ENCODE results near the gene RBSN.

Gene RBSN

GRCh38 chr3:15086699-15087098, 12.2 kb downstream of the RBSN start:
- Histone ChIP-seq H3K4me1 (ENCODE audit: control insufficient read depth in 1 of 2, insufficient read depth in 2 of 2, low read length in 2 of 2) (no peaks in the 10 kb centered on the region), H3K4ac (ENCODE audit: low read depth, low read length) (no peak overlapping the region), H3K27ac (ENCODE audit: low read depth, low read length) (no peak overlapping the region), H2BK5ac (ENCODE audit: low read depth, low read length, poor library complexity) (no peak overlapping the region), H4K12ac (ENCODE audit: low read depth, low read length) (no peak overlapping the region), H3K79me2 (ENCODE audit: control insufficient read depth, insufficient read depth, low read length, poor library complexity) (no peaks in the 10 kb centered on the region), H2AFZ (ENCODE audit: insufficient read depth, low read length, poor library complexity) (no peak overlapping the region), H2BK120ac (ENCODE audit: insufficient read depth, low read length, poor library complexity) (no peak overlapping the region), H3K18ac (ENCODE audit: low read length) (no peak overlapping the region), H3K36me3 (ENCODE audit: control insufficient read depth in 1 of 2, insufficient read depth in 2 of 2, low read length in 2 of 2) (peaks cover 19 to 45% of the 10 kb centered on the region in 2 experiments), H3K4me2 (ENCODE audit: low read length) (no peak overlapping the region), H3K23ac (ENCODE audit: low read length) (no peak overlapping the region), H4K91ac (ENCODE audit: low read depth, low read length) (no peak overlapping the region), H2BK12ac (ENCODE audit: low read length) (no peak overlapping the region), H2AK5ac (ENCODE audit: low read length) (no peak overlapping the region), H3K9me3 (ENCODE audit: insufficient read depth, low read depth, low read length) (no peaks in the 10 kb centered on the region), H3K14ac (ENCODE audit: low read length) (no peak overlapping the region), H3K4me3 (ENCODE audit: low read depth, low read length) (no peak overlapping the region), H4K8ac (ENCODE audit: low read depth, low read length) (no peak overlapping the region), H3K9ac (ENCODE audit: low read length) (no peak overlapping the region), H3K79me1 (ENCODE audit: low read length) (no peaks in the 10 kb centered on the region), H3K27me3 (ENCODE audit: insufficient read depth, low read length) (no peaks in the 10 kb centered on the region)
- no CpG with 5 or more reads among the region's 2 CpGs for WGBS (ENCODE audit: extremely low coverage, insufficient coverage, insufficient read length)
- no peak for DNase-seq

- no peak overlapping the region for H3K4me2 ChIP-seq (ENCODE audit: low read length)
- WGBS (ENCODE audit: extremely low coverage, insufficient coverage, insufficient read length), result no CpG with 5 or more reads among the region's 2 CpGs
These were observed 12.7 kb downstream of the RBSN start for GRCh38 chr3:15086263-15086662.

GRCh38 chr3:15083252-15083651, 15.7 kb downstream of the RBSN start:
- no peak overlapping the region for H4K91ac ChIP-seq (ENCODE audit: low read depth, low read length)
- no peak overlapping the region for H4K12ac ChIP-seq (ENCODE audit: low read depth, low read length)
- no peak overlapping the region for H3K23ac ChIP-seq (ENCODE audit: low read length)
- no peaks in the 10 kb centered on the region for H3K4me1 ChIP-seq (ENCODE audit: control insufficient read depth in 1 of 2, insufficient read depth in 2 of 2, low read length in 2 of 2)
- H3K79me2 ChIP-seq (ENCODE audit: control insufficient read depth, insufficient read depth, low read length, poor library complexity), result no peaks in the 10 kb centered on the region
- H2BK120ac ChIP-seq (ENCODE audit: insufficient read depth, low read length, poor library complexity), result no peak overlapping the region
- no peaks in the 10 kb centered on the region for H3K27me3 ChIP-seq (ENCODE audit: insufficient read depth, low read length)
- H3K4me3 ChIP-seq (ENCODE audit: low read depth, low read length), result no peak overlapping the region
- no peak overlapping the region for H3K4me2 ChIP-seq (ENCODE audit: low read length)
- H3K14ac ChIP-seq (ENCODE audit: low read length), result no peak overlapping the region
- peaks cover 24 to 50% of the 10 kb centered on the region in 2 experiments for H3K36me3 ChIP-seq (ENCODE audit: control insufficient read depth in 1 of 2, insufficient read depth in 2 of 2, low read length in 2 of 2)
- H3K18ac ChIP-seq (ENCODE audit: low read length), result no peak overlapping the region
- H3K9ac ChIP-seq (ENCODE audit: low read length), result no peak overlapping the region
- no peak overlapping the region for H2BK12ac ChIP-seq (ENCODE audit: low read length)
- no peaks in the 10 kb centered on the region for H3K79me1 ChIP-seq (ENCODE audit: low read length)
- no peak overlapping the region for H4K8ac ChIP-seq (ENCODE audit: low read depth, low read length)
- no peak overlapping the region for H2AFZ ChIP-seq (ENCODE audit: insufficient read depth, low read length, poor library complexity)
- H2BK5ac ChIP-seq (ENCODE audit: low read depth, low read length, poor library complexity), result no peak overlapping the region
- DNase-seq, result no peak
- no peak overlapping the region for H2AK5ac ChIP-seq (ENCODE audit: low read length)
- no CpG with 5 or more reads among the region's 1 CpG for WGBS (ENCODE audit: extremely low coverage, insufficient coverage, insufficient read length)
- no peak overlapping the region for H3K4ac ChIP-seq (ENCODE audit: low read depth, low read length)
- no peaks in the 10 kb centered on the region for H3K9me3 ChIP-seq (ENCODE audit: insufficient read depth, low read depth, low read length)
- H3K27ac ChIP-seq (ENCODE audit: low read depth, low read length), result no peak overlapping the region

More at GRCh38 chr3:15086263-15086662, 12.7 kb downstream of the RBSN start:
- Histone ChIP-seq H3K9me3 (ENCODE audit: insufficient read depth, low read depth, low read length) (no peaks in the 10 kb centered on the region), H3K4me1 (ENCODE audit: control insufficient read depth in 1 of 2, insufficient read depth in 2 of 2, low read length in 2 of 2) (no peaks in the 10 kb centered on the region), H2BK120ac (ENCODE audit: insufficient read depth, low read length, poor library complexity) (no peak overlapping the region), H3K27ac (ENCODE audit: low read depth, low read length) (no peak overlapping the region), H3K9ac (ENCODE audit: low read length) (no peak overlapping the region), H2BK5ac (ENCODE audit: low read depth, low read length, poor library complexity) (no peak overlapping the region), H4K12ac (ENCODE audit: low read depth, low read length) (no peak overlapping the region), H2BK12ac (ENCODE audit: low read length) (no peak overlapping the region), H3K79me2 (ENCODE audit: control insufficient read depth, insufficient read depth, low read length, poor library complexity) (no peaks in the 10 kb centered on the region), H4K91ac (ENCODE audit: low read depth, low read length) (no peak overlapping the region), H3K4ac (ENCODE audit: low read depth, low read length) (no peak overlapping the region), H3K18ac (ENCODE audit: low read length) (no peak overlapping the region), H2AFZ (ENCODE audit: insufficient read depth, low read length, poor library complexity) (no peak overlapping the region), H2AK5ac (ENCODE audit: low read length) (no peak overlapping the region), H3K79me1 (ENCODE audit: low read length) (no peaks in the 10 kb centered on the region), H4K8ac (ENCODE audit: low read depth, low read length) (no peak overlapping the region), H3K23ac (ENCODE audit: low read length) (no peak overlapping the region), H3K4me3 (ENCODE audit: low read depth, low read length) (no peak overlapping the region), H3K27me3 (ENCODE audit: insufficient read depth, low read length) (no peaks in the 10 kb centered on the region), H3K36me3 (ENCODE audit: control insufficient read depth in 1 of 2, insufficient read depth in 2 of 2, low read length in 2 of 2) (peaks cover 20 to 47% of the 10 kb centered on the region in 2 experiments), H3K14ac (ENCODE audit: low read length) (no peak overlapping the region)
- DNase-seq, result no peak

- no peaks in the 10 kb centered on the region for H3K79me2 ChIP-seq (ENCODE audit: control insufficient read depth, insufficient read depth, low read length, poor library complexity)
- H3K27me3 ChIP-seq (ENCODE audit: insufficient read depth, low read length), result no peaks in the 10 kb centered on the region
- no peak overlapping the region for H2BK120ac ChIP-seq (ENCODE audit: insufficient read depth, low read length, poor library complexity)
- H2BK5ac ChIP-seq (ENCODE audit: low read depth, low read length, poor library complexity), result no peak overlapping the region
- no peak overlapping the region for H4K91ac ChIP-seq (ENCODE audit: low read depth, low read length)
- H3K23ac ChIP-seq (ENCODE audit: low read length), result no peak overlapping the region
- no peak overlapping the region for H3K4me2 ChIP-seq (ENCODE audit: low read length)
- H4K12ac ChIP-seq (ENCODE audit: low read depth, low read length), result no peak overlapping the region
- peak in 1 of 2 donors; percentile 43 for DNase-seq
- no peak overlapping the region for H3K9ac ChIP-seq (ENCODE audit: low read length)
- H3K14ac ChIP-seq (ENCODE audit: low read length), result no peak overlapping the region
- no peak overlapping the region for H2AFZ ChIP-seq (ENCODE audit: insufficient read depth, low read length, poor library complexity)
- no peak overlapping the region for H3K18ac ChIP-seq (ENCODE audit: low read length)
- H3K27ac ChIP-seq (ENCODE audit: low read depth, low read length), result no peak overlapping the region
- H3K36me3 ChIP-seq (ENCODE audit: control insufficient read depth in 1 of 2, insufficient read depth in 2 of 2, low read length in 2 of 2), result peaks cover 24 to 61% of the 10 kb centered on the region in 2 experiments
- no peak overlapping the region for H2BK12ac ChIP-seq (ENCODE audit: low read length)
- no peaks in the 10 kb centered on the region for H3K4me1 ChIP-seq (ENCODE audit: control insufficient read depth in 1 of 2, insufficient read depth in 2 of 2, low read length in 2 of 2)
- H3K4ac ChIP-seq (ENCODE audit: low read depth, low read length), result no peak overlapping the region
- H3K79me1 ChIP-seq (ENCODE audit: low read length), result no peaks in the 10 kb centered on the region
- H3K4me3 ChIP-seq (ENCODE audit: low read depth, low read length), result no peak overlapping the region
- H3K9me3 ChIP-seq (ENCODE audit: insufficient read depth, low read depth, low read length), result no peaks in the 10 kb centered on the region
- no CpG with 5 or more reads among the region's 13 CpGs for WGBS (ENCODE audit: extremely low coverage, insufficient coverage, insufficient read length)
- no peak overlapping the region for H2AK5ac ChIP-seq (ENCODE audit: low read length)
- no peak overlapping the region for H4K8ac ChIP-seq (ENCODE audit: low read depth, low read length)
These were observed 16.8 kb downstream of the RBSN start for GRCh38 chr3:15081960-15082664.

All from trophoblast cell (in vitro differentiated cells and primary cell).